PC-3 (cell line): ENCODE measurements around the gene NADSYN1. TPM values are rescaled to one million over a fixed set of nuclear protein-coding genes. Genes with fewer than 3 reads are reported as not detected.

Experiments used
- ATAC-seq: fragments of 200-7000 bp; cut with Tn5 transposase; 2 replicates; pipeline ENCODE4 v1.9.1; 2020; ENCODE audit warnings: mild to moderate bottlenecking, moderate library complexity
- BruUV-seq: library from RNA; stranded (reverse); fragments of 400-500 nt; replicated peaks from 2 replicates; lab custom pipeline; 2021; lab: Mats Ljungman, UMichigan
- CTCF ChIA-PET: fragments of 300-600 bp; sonication (Branson Sonifier 250); formaldehyde crosslinking; loops from one replicate; lab custom pipeline; 2022; ENCODE audit warnings: antibody characterized with exemption; lab: Charles Lee
- POLR2A ChIA-PET: fragments of 300-600 bp; sonication (Branson Sonifier 250); formaldehyde crosslinking; loops from one replicate; lab custom pipeline; 2022; ENCODE audit warnings: antibody characterized with exemption; ENCODE audit not compliant: unreplicated experiment; lab: Charles Lee
- DNase-seq: peaks from one replicate; pipeline ENCODE4 v3.0.0-alpha.2; 2015
- H2AFZ ChIP-seq: fragments of 300-600 bp; sonication (generic); 2 replicates; pipeline ENCODE4 v1.6.0; 2016; ENCODE audit warnings: antibody characterized with exemption, low read length
- H3F3A ChIP-seq: fragments of 300-600 bp; sonication (generic); one replicate; pipeline ENCODE4 v1.6.0; 2017; ENCODE audit warnings: antibody characterized with exemption, low read length, control low read depth, mild to moderate bottlenecking; ENCODE audit not compliant: unreplicated experiment
- H3K27ac ChIP-seq: fragments of 300-600 bp; sonication (generic); 2 replicates; pipeline ENCODE4 v1.5.1; 2016; ENCODE audit warnings: mild to moderate bottlenecking, low read length
- H3K27me3 ChIP-seq: fragments of 300-600 bp; sonication (generic); 2 replicates; pipeline ENCODE4 v1.6.1; 2016; ENCODE audit warnings: low read length, mixed read lengths
- H3K36me3 ChIP-seq: fragments of 300-600 bp; sonication (generic); 2 replicates; pipeline ENCODE4 v1.6.1; 2016; ENCODE audit warnings: low read depth, mixed run types, low read length, mixed read lengths
- H3K4me1 ChIP-seq: fragments of 300-600 bp; sonication (generic); 2 replicates; pipeline ENCODE4 v1.5.1; 2016; ENCODE audit warnings: low read length; ENCODE audit not compliant: insufficient read depth
- H3K4me2 ChIP-seq: fragments of 300-600 bp; sonication (generic); 2 replicates; pipeline ENCODE4 v1.6.0; 2016; ENCODE audit warnings: low read length
- H3K4me3 ChIP-seq: fragments of 300-600 bp; sonication (generic); 2 replicates; pipeline ENCODE4 v1.5.1; 2016; ENCODE audit warnings: mild to moderate bottlenecking, low read length, mixed read lengths
- H3K79me2 ChIP-seq: fragments of 300-600 bp; sonication (generic); 2 replicates; pipeline ENCODE4 v1.6.1; 2017; ENCODE audit warnings: low read length, mixed read lengths
- H3K9ac ChIP-seq: fragments of 300-600 bp; sonication (generic); 2 replicates; pipeline ENCODE4 v1.6.0; 2016; ENCODE audit warnings: mild to moderate bottlenecking, low read length
- H3K9me2 ChIP-seq: fragments of 300-600 bp; sonication (generic); replicated peaks from 2 replicates; pipeline ENCODE4 v1.6.1; 2016; ENCODE audit warnings: mixed run types, low read length, mixed read lengths
- H3K9me3 ChIP-seq: fragments of 300-600 bp; sonication (generic); 2 replicates; pipeline ENCODE4 v1.6.1; 2016; ENCODE audit warnings: low read length, mixed read lengths
- H4K20me1 ChIP-seq: fragments of 300-600 bp; sonication (generic); 2 replicates; pipeline ENCODE4 v1.6.1; 2016; ENCODE audit warnings: low read length, mixed read lengths
- EZH2 ChIP-seq: fragments of 300-600 bp; sonication (generic); IDR thresholded peaks from one replicate; pipeline ENCODE4 v1.6.1; 2017; ENCODE audit warnings: antibody characterized with exemption, mild to moderate bottlenecking, low read length; ENCODE audit not compliant: unreplicated experiment
- EZH2phosphoT487 ChIP-seq: fragments of 300-600 bp; sonication (generic); IDR thresholded peaks from 2 replicates; pipeline ENCODE4 v1.6.1; 2018; ENCODE audit warnings: mild to moderate bottlenecking, antibody characterized with exemption, low read length, borderline replicate concordance
- intact Hi-C: fragments of 100-400 bp; cut with micrococcal nuclease; formaldehyde crosslinking; loops from 2 replicates; pipeline ENCODE4 v1.9.0; 2023
- total RNA-seq: library from RNA; depleted of rRNA; stranded (reverse); fragments of >200 nt; gene quantifications from 2 replicates; pipeline ENCODE4 v1.2.3, GENCODE V29; 2014
- TF ChIP-seq, protein P1 (sequence below): fragments of 300-600 bp; sonication (generic); conservative IDR thresholded peaks from 2 replicates; pipeline ENCODE4 v1.5.1; 2017; ENCODE audit warnings: antibody characterized with exemption, low read depth, mild to moderate bottlenecking, low read length

NADSYN1 gene
- total RNA-seq, 1 experiment from 2014 or later = 64.8 TPM

DNA sequence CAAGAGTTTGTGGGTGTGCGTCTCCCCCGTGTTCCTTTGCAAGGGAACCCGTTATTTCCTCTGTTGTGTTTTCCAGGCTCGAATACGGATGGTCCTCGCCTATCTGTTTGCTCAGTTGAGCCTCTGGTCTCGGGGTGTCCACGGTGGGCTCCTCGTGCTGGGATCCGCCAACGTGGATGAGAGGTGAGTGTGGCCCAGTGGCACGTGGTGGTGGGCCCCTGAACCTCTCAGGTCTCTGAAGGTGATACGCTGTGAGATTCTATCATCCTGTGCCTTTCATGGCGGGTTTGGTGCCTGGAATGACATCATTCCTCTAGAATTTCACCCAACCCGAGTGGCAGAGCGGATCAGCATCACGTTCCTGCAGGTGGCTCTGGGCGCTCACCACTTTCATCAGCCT is 32.5 kb downstream of the NADSYN1 start:
- TF ChIP-seq EZH2 (no peak), EZH2phosphoT487 (no peak)
- TF ChIP-seq, protein P1, sequence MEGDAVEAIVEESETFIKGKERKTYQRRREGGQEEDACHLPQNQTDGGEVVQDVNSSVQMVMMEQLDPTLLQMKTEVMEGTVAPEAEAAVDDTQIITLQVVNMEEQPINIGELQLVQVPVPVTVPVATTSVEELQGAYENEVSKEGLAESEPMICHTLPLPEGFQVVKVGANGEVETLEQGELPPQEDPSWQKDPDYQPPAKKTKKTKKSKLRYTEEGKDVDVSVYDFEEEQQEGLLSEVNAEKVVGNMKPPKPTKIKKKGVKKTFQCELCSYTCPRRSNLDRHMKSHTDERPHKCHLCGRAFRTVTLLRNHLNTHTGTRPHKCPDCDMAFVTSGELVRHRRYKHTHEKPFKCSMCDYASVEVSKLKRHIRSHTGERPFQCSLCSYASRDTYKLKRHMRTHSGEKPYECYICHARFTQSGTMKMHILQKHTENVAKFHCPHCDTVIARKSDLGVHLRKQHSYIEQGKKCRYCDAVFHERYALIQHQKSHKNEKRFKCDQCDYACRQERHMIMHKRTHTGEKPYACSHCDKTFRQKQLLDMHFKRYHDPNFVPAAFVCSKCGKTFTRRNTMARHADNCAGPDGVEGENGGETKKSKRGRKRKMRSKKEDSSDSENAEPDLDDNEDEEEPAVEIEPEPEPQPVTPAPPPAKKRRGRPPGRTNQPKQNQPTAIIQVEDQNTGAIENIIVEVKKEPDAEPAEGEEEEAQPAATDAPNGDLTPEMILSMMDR = no peak
- Histone ChIP-seq H4K20me1 (no peaks in the 10 kb centered on the region), H3K4me2 (no peak overlapping the region), H3K9me2 (no peaks in the 10 kb centered on the region), H3K4me1 (peaks cover 23% of the 10 kb centered on the region), H3K27ac (no peak overlapping the region), H3K79me2 (no peaks in the 10 kb centered on the region), H3K4me3 (no peak overlapping the region), H3F3A (no peaks in the 10 kb centered on the region), H3K9me3 (no peaks in the 10 kb centered on the region), H3K36me3 (peaks cover 39% of the 10 kb centered on the region), H2AFZ (no peak overlapping the region), H3K27me3 (no peaks in the 10 kb centered on the region), H3K9ac (no peak overlapping the region)
- no peak for ATAC-seq
- DNase-seq = no peak
- ChIA-PET CTCF (no interaction called here), POLR2A (no interaction called here)
- intact Hi-C loops = no loop called here
- no TSS peak for BruUV-seq

DNA sequence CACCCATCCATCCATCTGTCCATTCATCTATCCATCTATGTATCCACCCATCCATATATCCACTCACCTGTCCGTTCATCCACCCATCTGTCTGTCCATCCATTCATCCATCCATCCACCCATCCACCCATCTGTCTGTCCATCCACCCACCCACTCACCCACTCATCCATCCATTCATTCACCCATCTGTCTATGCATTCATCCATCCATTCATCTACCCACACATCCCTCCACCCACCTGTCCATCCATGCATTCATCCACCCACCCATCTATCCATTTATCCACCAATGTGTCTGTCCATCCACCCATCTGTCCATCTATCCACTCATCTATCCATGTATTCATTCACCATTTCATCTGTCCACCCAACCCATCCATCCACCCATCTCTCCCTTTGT is 33.3 kb downstream of the NADSYN1 start:
- no TSS peak for BruUV-seq
- H3K36me3 ChIP-seq = peaks cover 33% of the 10 kb centered on the region
- TF ChIP-seq EZH2 (no peak), EZH2phosphoT487 (no peak)
- TF ChIP-seq, protein P1 = no peak

DNA sequence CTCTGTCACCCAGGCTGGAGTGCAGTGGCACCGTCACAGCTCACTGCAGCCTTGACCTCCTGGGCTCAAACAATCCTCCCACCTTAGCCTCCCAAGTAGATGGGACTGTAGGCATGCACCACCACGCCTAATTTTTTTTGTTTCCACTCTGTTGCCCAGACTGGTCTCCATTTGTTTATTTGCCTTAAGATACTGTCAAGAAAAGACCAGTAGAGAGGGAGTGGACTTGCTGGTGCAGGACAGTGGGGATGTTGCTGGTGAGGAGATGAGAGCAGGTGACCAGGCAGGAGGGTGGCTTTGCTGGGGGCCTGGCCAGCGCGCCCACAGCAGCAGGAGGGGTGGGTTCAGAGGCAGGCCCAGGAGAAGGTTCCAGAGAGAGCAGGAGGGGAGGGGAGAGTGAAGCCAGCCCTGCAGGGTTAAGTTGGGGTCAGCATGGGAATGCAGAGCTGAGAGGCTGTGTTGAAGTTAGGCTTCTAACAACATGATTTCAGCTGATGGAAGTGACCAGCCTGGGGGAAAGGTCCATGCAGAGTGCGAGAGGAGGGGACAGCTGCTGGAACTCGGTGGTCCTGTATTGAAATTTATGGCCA is 35.8 kb downstream of the NADSYN1 start:
- CTCF ChIA-PET = no interaction called here
- no peak overlapping the region for H2AFZ ChIP-seq
- no peaks in the 10 kb centered on the region for H3K27me3 ChIP-seq
- TF ChIP-seq, protein P1 = no peak
- TF ChIP-seq EZH2phosphoT487 (no peak), EZH2 (no peak)
- no peaks in the 10 kb centered on the region for H3K9me2 ChIP-seq
- H3K79me2 ChIP-seq = no peaks in the 10 kb centered on the region
- H3K27ac ChIP-seq = no peak overlapping the region
- no peak for ATAC-seq
- intact Hi-C loops = no loop called here
- H3K4me1 ChIP-seq = peaks cover 13% of the 10 kb centered on the region
- no peak overlapping the region for H3K4me3 ChIP-seq
- H3K9me3 ChIP-seq = no peaks in the 10 kb centered on the region
- H4K20me1 ChIP-seq = no peaks in the 10 kb centered on the region
- DNase-seq = no peak
- BruUV-seq = no TSS peak
- peaks cover 15% of the 10 kb centered on the region for H3K36me3 ChIP-seq
- POLR2A ChIA-PET = no interaction called here
- no peak overlapping the region for H3K4me2 ChIP-seq
- H3K9ac ChIP-seq = no peak overlapping the region
- no peaks in the 10 kb centered on the region for H3F3A ChIP-seq

More for the DNA sequence above, 33.3 kb downstream of the NADSYN1 start:
- peaks cover 18% of the 10 kb centered on the region for H3K4me1 ChIP-seq
- H3K4me2 ChIP-seq = no peak overlapping the region
- no peaks in the 10 kb centered on the region for H3K27me3 ChIP-seq
- no peaks in the 10 kb centered on the region for H3K9me3 ChIP-seq
- no peaks in the 10 kb centered on the region for H3K9me2 ChIP-seq
- DNase-seq = no peak
- H3K9ac ChIP-seq = no peak overlapping the region
- POLR2A ChIA-PET = no interaction called here
- H3F3A ChIP-seq = no peaks in the 10 kb centered on the region
- no peak overlapping the region for H2AFZ ChIP-seq
- no peak overlapping the region for H3K27ac ChIP-seq
- no peaks in the 10 kb centered on the region for H3K79me2 ChIP-seq
- intact Hi-C loops = no loop called here
- H3K4me3 ChIP-seq = no peak overlapping the region
- no peaks in the 10 kb centered on the region for H4K20me1 ChIP-seq
- ATAC-seq = no peak
- CTCF ChIA-PET = no interaction called here
